Right lobe of liver (tissue), 4 donors: ENCODE data around the gene EVC.

Source experiments
- POLR2A ChIP-seq: fragments of 450-650 bp; IDR thresholded peaks from one replicate; pipeline ENCODE4 v1.6.1; 2017; ENCODE audit warnings: antibody characterized with exemption, mild to moderate bottlenecking
- TF ChIP-seq, protein P1 (sequence below), 4 donors: fragments of 200-600 bp in 3 of 4; fragments of 450-650 bp in 1 of 4; IDR thresholded peaks; one replicate each; pipeline versions ENCODE4 v1.5.1 to v1.8.0; 2016 to 2022; ENCODE audit warnings: antibody characterized with exemption in 4 of 4, mild to moderate bottlenecking in 2 of 4
- donor health status: DM: no; HTN: no; CAD: no.
- donor health status: DM: no; HTN: no; CAD: no.
- donor health status: DM: no; HTN: yes; CAD: no.

DNA sequence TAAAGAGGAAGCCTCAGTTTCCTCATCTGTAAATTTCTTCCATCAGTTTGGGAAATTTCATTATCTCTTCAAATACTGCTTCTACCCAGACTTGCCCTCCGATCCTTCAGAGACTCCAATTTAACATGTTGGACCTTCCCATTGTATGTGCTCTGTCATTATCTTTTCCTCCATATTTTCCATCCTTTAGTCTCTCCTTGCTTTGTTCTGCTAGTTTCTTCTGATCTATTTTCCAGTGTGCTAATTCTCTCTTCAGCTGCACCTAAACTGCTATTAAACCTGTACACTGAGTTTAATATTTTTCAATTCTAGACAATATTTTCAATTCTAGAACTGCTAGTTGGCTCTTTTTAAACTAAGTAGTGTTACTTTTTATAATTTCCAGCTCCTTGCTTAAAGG lies 65.5 kb downstream of the EVC start:
- TF ChIP-seq, protein P1, sequence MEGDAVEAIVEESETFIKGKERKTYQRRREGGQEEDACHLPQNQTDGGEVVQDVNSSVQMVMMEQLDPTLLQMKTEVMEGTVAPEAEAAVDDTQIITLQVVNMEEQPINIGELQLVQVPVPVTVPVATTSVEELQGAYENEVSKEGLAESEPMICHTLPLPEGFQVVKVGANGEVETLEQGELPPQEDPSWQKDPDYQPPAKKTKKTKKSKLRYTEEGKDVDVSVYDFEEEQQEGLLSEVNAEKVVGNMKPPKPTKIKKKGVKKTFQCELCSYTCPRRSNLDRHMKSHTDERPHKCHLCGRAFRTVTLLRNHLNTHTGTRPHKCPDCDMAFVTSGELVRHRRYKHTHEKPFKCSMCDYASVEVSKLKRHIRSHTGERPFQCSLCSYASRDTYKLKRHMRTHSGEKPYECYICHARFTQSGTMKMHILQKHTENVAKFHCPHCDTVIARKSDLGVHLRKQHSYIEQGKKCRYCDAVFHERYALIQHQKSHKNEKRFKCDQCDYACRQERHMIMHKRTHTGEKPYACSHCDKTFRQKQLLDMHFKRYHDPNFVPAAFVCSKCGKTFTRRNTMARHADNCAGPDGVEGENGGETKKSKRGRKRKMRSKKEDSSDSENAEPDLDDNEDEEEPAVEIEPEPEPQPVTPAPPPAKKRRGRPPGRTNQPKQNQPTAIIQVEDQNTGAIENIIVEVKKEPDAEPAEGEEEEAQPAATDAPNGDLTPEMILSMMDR (IDR thresholded peaks at IDR 0.05): no peak
- TF ChIP-seq POLR2A: no peak
